H7 (cell line): ENCODE results near the gene DUSP15. TPM values are rescaled to one million over a fixed set of nuclear protein-coding genes. Genes with fewer than 3 reads are reported as not detected.

Experiments used
- DNase-seq: peaks from one replicate; pipeline ENCODE4 v3.0.0; 2012
- H3K27me3 ChIP-seq: 2 replicates; pipeline ENCODE4 v1.6.0; 2011; ENCODE audit warnings: mild to moderate bottlenecking, low read length; ENCODE audit not compliant: control insufficient read depth, insufficient read depth
- H3K36me3 ChIP-seq: replicated peaks from 2 replicates; pipeline ENCODE4 v1.5.1; 2011; ENCODE audit warnings: low read length; ENCODE audit not compliant: control insufficient read depth, insufficient read depth
- H3K4me3 ChIP-seq: 2 replicates; pipeline ENCODE4 v1.5.1; 2011; ENCODE audit warnings: low read depth, mild to moderate bottlenecking, control low read depth, low read length, moderate library complexity; ENCODE audit not compliant: insufficient read depth
- total RNA-seq: library from RNA; depleted of rRNA; stranded (reverse); fragments of >200 nt; shearing (Covaris generic); gene quantifications from 2 replicates; pipeline ENCODE4 v1.2.3, GENCODE V29; 2014

Gene DUSP15
- total RNA-seq, 1 experiment from 2014 or later = 1.5 TPM

DNA sequence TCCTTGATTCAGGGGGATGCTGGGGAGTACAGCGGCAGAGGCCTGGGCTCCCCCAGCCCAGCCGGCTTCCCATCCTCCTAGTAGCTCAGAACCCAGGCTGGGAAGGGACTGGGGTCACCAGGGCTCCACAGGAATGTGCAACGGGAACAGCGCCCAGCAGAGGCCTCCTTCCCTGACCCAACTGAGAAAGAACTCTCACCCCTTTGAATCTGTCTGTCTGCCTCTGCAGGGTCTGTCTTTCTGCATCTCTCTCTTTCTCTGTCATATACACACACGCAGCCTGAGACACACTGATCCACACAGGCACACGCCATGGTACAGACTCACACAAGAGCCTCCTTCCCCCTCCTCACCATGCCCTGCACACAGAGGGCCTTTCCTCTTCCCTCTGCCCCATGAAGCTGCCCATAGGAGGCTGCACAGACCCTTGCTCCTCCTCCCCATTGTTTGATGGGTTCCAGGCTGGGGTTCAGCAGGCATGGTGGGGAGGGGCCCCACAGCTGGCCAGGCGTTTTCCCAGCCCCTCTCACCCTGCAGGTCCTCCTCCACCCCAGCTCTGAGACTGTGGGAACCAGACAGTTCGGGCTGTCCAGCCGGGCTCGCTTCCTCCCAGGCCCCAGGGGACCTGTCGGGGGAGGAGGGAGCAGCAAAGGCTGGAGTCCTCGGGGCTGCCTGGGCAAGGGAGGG lies 27.7 kb downstream of the DUSP15 start:
- Histone ChIP-seq H3K36me3 (no peaks in the 10 kb centered on the region), H3K4me3 (no peak overlapping the region), H3K27me3 (no peaks in the 10 kb centered on the region; the same call in 1 of the 2 replicates)
- peak; percentile 86 for DNase-seq

DNA sequence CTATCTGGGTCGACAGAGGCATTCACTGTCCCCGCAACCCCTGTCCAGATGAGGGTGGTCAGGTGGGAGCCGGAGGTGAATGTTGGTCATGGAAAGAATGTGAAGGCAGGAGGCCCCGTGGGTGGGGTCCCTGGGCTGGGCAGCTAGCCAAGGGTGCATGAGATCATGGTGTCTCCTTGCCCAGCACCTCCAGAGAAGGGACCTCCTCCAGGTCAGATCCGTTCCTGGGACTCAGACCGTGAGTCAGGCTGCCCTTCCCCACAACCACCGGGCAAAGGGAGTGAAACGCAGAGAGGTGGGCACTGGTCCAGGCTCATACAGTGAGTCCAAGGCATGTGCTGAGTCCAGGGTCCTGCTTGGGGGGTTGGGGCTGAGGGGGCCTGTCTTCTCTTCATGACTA lies 28.4 kb downstream of the DUSP15 start:
- no peak overlapping the region for H3K4me3 ChIP-seq
- H3K36me3 ChIP-seq = no peaks in the 10 kb centered on the region
- no peaks in the 10 kb centered on the region for H3K27me3 ChIP-seq
- DNase-seq = no peak

GRCh38 chr20:31840906-31841816 lies 29.2 kb downstream of the DUSP15 start:
- Histone ChIP-seq H3K27me3 (no peaks in the 10 kb centered on the region), H3K36me3 (no peaks in the 10 kb centered on the region), H3K4me3 (no peak overlapping the region)
- DNase-seq = peak; percentile 73

- no peak overlapping the region for H3K4me3 ChIP-seq
- no peaks in the 10 kb centered on the region for H3K27me3 ChIP-seq
- no peak for DNase-seq
- H3K36me3 ChIP-seq = no peaks in the 10 kb centered on the region
These were observed 30.4 kb downstream of the DUSP15 start for GRCh38 chr20:31839782-31840487.

GRCh38 chr20:31838646-31839292 lies 31.6 kb downstream of the DUSP15 start:
- H3K27me3 ChIP-seq = no peaks in the 10 kb centered on the region
- no peak for DNase-seq
- no peak overlapping the region for H3K4me3 ChIP-seq
- H3K36me3 ChIP-seq = no peaks in the 10 kb centered on the region

- no peaks in the 10 kb centered on the region for H3K27me3 ChIP-seq
- H3K4me3 ChIP-seq = no peak overlapping the region
- H3K36me3 ChIP-seq = no peaks in the 10 kb centered on the region
- peak; percentile 39 for DNase-seq
These were observed 32.4 kb downstream of the DUSP15 start for GRCh38 chr20:31837896-31838397.

GRCh38 chr20:31836853-31837608 lies 33.3 kb downstream of the DUSP15 start:
- Histone ChIP-seq H3K27me3 (no peaks in the 10 kb centered on the region), H3K36me3 (no peaks in the 10 kb centered on the region), H3K4me3 (no peak overlapping the region)
- DNase-seq = peak; percentile 43

- Histone ChIP-seq H3K4me3 (no peak overlapping the region), H3K27me3 (no peaks in the 10 kb centered on the region), H3K36me3 (no peaks in the 10 kb centered on the region)
- DNase-seq = peak; percentile 82
These were observed 34.1 kb downstream of the DUSP15 start for GRCh38 chr20:31835977-31836852.

- no peaks in the 10 kb centered on the region for H3K36me3 ChIP-seq
These were observed 34.8 kb downstream of the DUSP15 start for GRCh38 chr20:31835554-31835953.

GRCh38 chr20:31833931-31834521 lies 36.3 kb downstream of the DUSP15 start:
- DNase-seq = peak; percentile 82
- Histone ChIP-seq H3K27me3 (no peaks in the 10 kb centered on the region), H3K36me3 (no peaks in the 10 kb centered on the region), H3K4me3 (no peak overlapping the region)

More at GRCh38 chr20:31835554-31835953, 34.8 kb downstream of the DUSP15 start:
- no peak overlapping the region for H3K4me3 ChIP-seq
- peak; percentile 58 for DNase-seq
- H3K27me3 ChIP-seq = no peaks in the 10 kb centered on the region

- Histone ChIP-seq H3K36me3 (no peaks in the 10 kb centered on the region), H3K4me3 (no peak overlapping the region), H3K27me3 (no peaks in the 10 kb centered on the region)
- peak; percentile 99 for DNase-seq
These were observed 37.0 kb downstream of the DUSP15 start for GRCh38 chr20:31833130-31833930.

GRCh38 chr20:31831771-31832306 lies 38.5 kb downstream of the DUSP15 start:
- peak; percentile 53 for DNase-seq
- Histone ChIP-seq H3K36me3 (no peaks in the 10 kb centered on the region), H3K4me3 (no peak overlapping the region), H3K27me3 (no peaks in the 10 kb centered on the region)
